K562 (cell line): Measurements from ENCODE around the gene WFDC9. TPM values are rescaled to one million over a fixed set of nuclear protein-coding genes. Genes with fewer than 3 reads are reported as not detected.

Experiments used
- ATAC-seq: fragments of 200-7000 bp; cut with Tn5 transposase; 3 replicates; pipeline ENCODE4 v1.9.1; 2020; ENCODE audit warnings: moderate library complexity
- BruUV-seq: library from RNA; stranded (reverse); fragments of 400-500 nt; replicated peaks from 2 replicates; lab custom pipeline; 2021; lab: Mats Ljungman, UMichigan
- CTCF ChIA-PET: fragments of 300-600 bp; formaldehyde crosslinking; extraction: SDS; loops from one replicate; lab custom pipeline; 2021; ENCODE audit warnings: low intra/inter-chr PET ratio; lab: Yijun Ruan, JAX
- POLR2A ChIA-PET: fragments of 300-600, 350-650 bp; sonication (Branson Sonifier 250); formaldehyde crosslinking; extraction: SDS; loops from one replicate; lab custom pipeline; 2021; ENCODE audit warnings: antibody characterized with exemption, inconsistent platforms; lab: Yijun Ruan, JAX
- DNase-seq, 4 experiments: peaks; one replicate each; pipeline versions ENCODE4 v3.0.0 to v3.0.0-alpha.2; 2011 to 2018; ENCODE audit warnings: low spot score in 3 of 4, mixed read lengths in 3 of 4; ENCODE audit errors: extremely low read depth in 1 of 4
- FAIRE-seq: peaks from 2 replicates; lab custom pipeline; 2011; peaks lifted over from hg19 to GRCh38; lab: Jason Lieb, UNC
- H2AFZ ChIP-seq: 2 replicates; pipeline ENCODE4 v1.6.0; 2011; ENCODE audit warnings: low read depth, low read length, control low read depth, inconsistent platforms
- H3K27ac ChIP-seq: fragments of 200-600 bp; 3 replicates; pipeline ENCODE4 v1.8.0; 2011; ENCODE audit warnings: low read depth, mild to moderate bottlenecking, control low read depth, inconsistent platforms, low read length, moderate library complexity, mixed read lengths; ENCODE audit errors: extremely low read depth
- H3K27me3 ChIP-seq, 2 experiments: fragments of 300-600 bp in 1 of 2; 2 replicates in 1 of 2; 3 replicates in 1 of 2; pipeline versions ENCODE4 v1.6.0 to v1.8.0; 2011; ENCODE audit warnings: inconsistent platforms in 2 of 2, low read length in 2 of 2, mild to moderate bottlenecking in 1 of 2, mixed read lengths in 1 of 2, moderate library complexity in 1 of 2; ENCODE audit not compliant: control insufficient read depth in 2 of 2, insufficient read depth in 2 of 2
- H3K36me3 ChIP-seq: fragments of 300-600 bp; 3 replicates; pipeline ENCODE4 v1.8.0; 2011; ENCODE audit warnings: mild to moderate bottlenecking, low read length, inconsistent platforms; ENCODE audit not compliant: control insufficient read depth, insufficient read depth
- H3K4me1 ChIP-seq, 2 experiments: fragments of 200-600 bp in 1 of 2; replicated peaks in 1 of 2; 2 replicates in 1 of 2; 3 replicates in 1 of 2; pipeline versions ENCODE4 v1.5.1 to v1.8.0; 2011; ENCODE audit warnings: inconsistent platforms in 2 of 2, low read length in 2 of 2, mild to moderate bottlenecking in 1 of 2, mixed read lengths in 1 of 2, moderate library complexity in 1 of 2; ENCODE audit not compliant: control insufficient read depth in 2 of 2, insufficient read depth in 2 of 2
- H3K4me2 ChIP-seq: 2 replicates; pipeline ENCODE4 v1.6.1; 2011; ENCODE audit warnings: low read length, control low read depth, inconsistent platforms, mixed read lengths; ENCODE audit not compliant: insufficient read depth
- H3K4me3 ChIP-seq: fragments of 200-600 bp; sonication (generic), shearing (Covaris generic); 2 replicates; pipeline ENCODE4 v1.5.1; 2016; ENCODE audit warnings: control low read depth, inconsistent platforms
- H3K79me2 ChIP-seq: fragments of 200-600 bp; 3 replicates; pipeline ENCODE4 v1.8.0; 2011; ENCODE audit warnings: low read length, inconsistent platforms; ENCODE audit not compliant: control insufficient read depth, insufficient read depth
- H3K9ac ChIP-seq, 2 experiments: 2 replicates each; pipeline versions ENCODE4 v1.6.0 to v1.6.1; 2011; ENCODE audit warnings: low read depth in 2 of 2, low read length in 2 of 2, control low read depth in 1 of 2, inconsistent platforms in 1 of 2, mild to moderate bottlenecking in 1 of 2, mixed read lengths in 1 of 2; ENCODE audit not compliant: insufficient read depth in 1 of 2
- H3K9me1 ChIP-seq: one replicate; pipeline ENCODE4 v1.6.0; 2011; ENCODE audit warnings: inconsistent platforms, mild to moderate bottlenecking, low read length, moderate library complexity; ENCODE audit not compliant: control insufficient read depth, insufficient read depth
- H3K9me3 ChIP-seq: replicated peaks from 2 replicates; pipeline ENCODE4 v1.5.1; 2011; ENCODE audit warnings: low read depth, low read length, inconsistent platforms; ENCODE audit not compliant: control insufficient read depth, insufficient read depth
- H4K20me1 ChIP-seq: replicated peaks from 2 replicates; pipeline ENCODE4 v1.6.1; 2011; ENCODE audit warnings: low read length, inconsistent platforms, mixed read lengths; ENCODE audit not compliant: control insufficient read depth, insufficient read depth
- FOXK1 ChIP-seq: sonication (generic); formaldehyde crosslinking; IDR thresholded peaks from 2 replicates; pipeline ENCODE4 v1.8.0; 2022; ENCODE audit warnings: missing genetic modification reagents, mild to moderate bottlenecking, borderline replicate concordance
- MAFG ChIP-seq: fragments of 450-650 bp; conservative IDR thresholded peaks from 2 replicates; pipeline ENCODE4 v1.6.1; 2016; ENCODE audit warnings: missing genetic modification characterization, missing compliant biosample characterization
- MED1 ChIP-seq: sonication (generic); formaldehyde crosslinking; IDR thresholded peaks from 2 replicates; pipeline ENCODE4 v1.8.1; 2023; ENCODE audit warnings: missing genetic modification reagents, borderline replicate concordance
- NCOA6 ChIP-seq: fragments of 450-650 bp; IDR thresholded peaks from 2 replicates; pipeline ENCODE4 v1.6.1; 2017; ENCODE audit warnings: mild to moderate bottlenecking
- NR3C1 ChIP-seq: sonication (generic); formaldehyde crosslinking; IDR thresholded peaks from 2 replicates; pipeline ENCODE4 v1.8.1; 2022; ENCODE audit warnings: missing genetic modification reagents
- ZNF655 ChIP-seq: fragments of 250-450 bp; sonication (Bioruptor Pico); IDR thresholded peaks from 2 replicates; pipeline ENCODE4 v1.5.0; 2021
- WGBS: fragments of 100-300 bp; shearing (Covaris generic); methylation state at CpG from one replicate; pipeline ENCODE4 v1.1.6; 2016; ENCODE audit warnings: low coverage, mixed read lengths; ENCODE audit not compliant: insufficient coverage; ENCODE audit errors: missing lambda C conversion rate; 5-methylcytosine and 5-hydroxymethylcytosine counted together
- in situ Hi-C: fragments of 300-500 bp; cut with MboI; formaldehyde crosslinking; loops from 4 replicates; pipeline ENCODE4 v1.15.0; 2018; ENCODE audit warnings: inconsistent platforms, mixed read lengths
- intact Hi-C: fragments of 100-400 bp; cut with micrococcal nuclease; formaldehyde crosslinking; loops from 2 replicates; pipeline ENCODE4 v1.14.2; 2022
- polyA plus RNA-seq, 8 experiments: library from polyadenylated mRNA; depleted of rRNA in 4 of 8; stranded (reverse) in 5 of 8; unstranded in 3 of 8; fragments of >200 nt; fragmentation: Nextera tagmentation in 2 of 8; fragmentation: Illumina TruSeq in 1 of 8; extraction: Ambion mirVana in 2 of 8; extraction: Trizol in 1 of 8; gene quantifications; 2 replicates each; pipeline versions ENCODE4 v1.2.1 to v1.2.3, GENCODE V29; 2011 to 2014; ENCODE audit warnings: inconsistent platforms in 1 of 8, missing spikeins in 1 of 8
- total RNA-seq, 7 experiments: library from RNA; depleted of rRNA in 6 of 7; stranded (reverse); fragments of >200 nt in 6 of 7; fragmentation: Illumina TruSeq in 2 of 7; extraction: Trizol in 2 of 7; gene quantifications; 2 replicates each; pipeline versions ENCODE4 v1.2.1 to v1.2.3, GENCODE V29; 2011 to 2021; ENCODE audit warnings: low replicate concordance in 1 of 7
- TF ChIP-seq, protein P1 (sequence below): IDR thresholded peaks from 2 replicates; pipeline ENCODE4 v1.6.1; 2011; ENCODE audit warnings: borderline replicate concordance, low read depth, mild to moderate bottlenecking, moderate library complexity, low read length; ENCODE audit not compliant: insufficient read depth, poor library complexity, severe bottlenecking
- TF ChIP-seq, protein P2 (sequence below): fragments of 200-400 bp; formaldehyde crosslinking; IDR thresholded peaks from 2 replicates; pipeline ENCODE4 v1.6.1; 2017; ENCODE audit warnings: mild to moderate bottlenecking, low read depth, low read length, moderate library complexity
- TF ChIP-seq, protein P3 (sequence below): sonication (generic); formaldehyde crosslinking; IDR thresholded peaks from 2 replicates; pipeline ENCODE4 v1.8.1; 2023; ENCODE audit warnings: missing genetic modification reagents, mild to moderate bottlenecking, borderline replicate concordance

The WFDC9 gene
- total and polyA plus RNA-seq, 9 of the 15 experiments (the other 6 are each of a cell fraction or from before 2014, with no cell fraction given), result not detected

DNA sequence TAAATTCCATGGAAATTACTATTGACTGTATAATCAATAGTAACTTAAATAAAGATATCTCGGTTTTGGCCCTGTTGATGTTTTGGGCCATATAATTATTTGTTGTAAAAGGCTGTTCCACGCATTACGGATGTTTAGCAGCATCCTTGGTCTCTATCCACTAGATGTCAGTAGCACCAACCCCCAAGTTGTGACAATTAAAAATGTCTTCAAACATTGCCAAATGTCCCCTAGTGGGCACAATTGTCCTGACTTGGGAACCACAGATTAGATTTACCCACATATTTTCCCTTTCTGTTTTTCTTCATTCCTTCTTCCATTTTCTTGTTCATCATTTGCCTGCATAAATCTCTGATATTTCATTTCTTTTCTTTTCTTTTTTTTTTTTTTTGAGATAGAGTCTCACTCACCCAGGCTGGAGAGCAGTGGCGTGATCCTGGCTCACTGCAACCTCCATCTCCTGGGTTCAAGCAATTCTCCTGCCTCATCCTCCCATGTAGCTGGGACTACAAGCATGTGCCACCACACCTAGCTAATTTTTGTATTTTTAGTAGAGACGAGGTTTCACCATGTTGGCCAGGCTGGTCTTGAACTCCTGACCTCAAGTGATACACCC lies 38.4 kb downstream of the WFDC9 start:
- H3K4me2 ChIP-seq, result no peak overlapping the region
- no TSS peak for BruUV-seq
- no peaks in the 10 kb centered on the region for H3K9me3 ChIP-seq
- ATAC-seq (peak; percentile 92), DNase-seq (peak; percentile 19 to 71 (median 40)), FAIRE-seq (peak; percentile 94)
- no peaks in the 10 kb centered on the region for H3K9me1 ChIP-seq
- intact Hi-C loops (loop anchor here (1.0 kb wide), 1 partner anchor 179 kb away; no protein-coding TSS in a partner anchor), in situ Hi-C loops (no loop called here)
- 1% methylated on average over 4 of the region's 5 CpGs for WGBS
- no peak overlapping the region for H2AFZ ChIP-seq
- CTCF ChIA-PET, result interaction anchor here (0.6 to 3.5 kb wide), 5 partner anchors 102 to 183 kb away, joined by 3 to 29 read pairs (median 3); no protein-coding TSS in a partner anchor
- POLR2A ChIA-PET, result no interaction called here
- H3K4me1 ChIP-seq, result no peaks in the 10 kb centered on the region
- peaks cover 0 to 3% of the 10 kb centered on the region in 2 experiments; a peak in 1 of 5 replicates for H3K27me3 ChIP-seq
- no peaks in the 10 kb centered on the region for H3K36me3 ChIP-seq
- H3K4me3 ChIP-seq, result no peak overlapping the region
- no peaks in the 10 kb centered on the region for H3K79me2 ChIP-seq
- no peak overlapping the region for H3K27ac ChIP-seq
- no peak overlapping the region for H3K9ac ChIP-seq
- no peaks in the 10 kb centered on the region for H4K20me1 ChIP-seq
- TF ChIP-seq, protein P1, sequence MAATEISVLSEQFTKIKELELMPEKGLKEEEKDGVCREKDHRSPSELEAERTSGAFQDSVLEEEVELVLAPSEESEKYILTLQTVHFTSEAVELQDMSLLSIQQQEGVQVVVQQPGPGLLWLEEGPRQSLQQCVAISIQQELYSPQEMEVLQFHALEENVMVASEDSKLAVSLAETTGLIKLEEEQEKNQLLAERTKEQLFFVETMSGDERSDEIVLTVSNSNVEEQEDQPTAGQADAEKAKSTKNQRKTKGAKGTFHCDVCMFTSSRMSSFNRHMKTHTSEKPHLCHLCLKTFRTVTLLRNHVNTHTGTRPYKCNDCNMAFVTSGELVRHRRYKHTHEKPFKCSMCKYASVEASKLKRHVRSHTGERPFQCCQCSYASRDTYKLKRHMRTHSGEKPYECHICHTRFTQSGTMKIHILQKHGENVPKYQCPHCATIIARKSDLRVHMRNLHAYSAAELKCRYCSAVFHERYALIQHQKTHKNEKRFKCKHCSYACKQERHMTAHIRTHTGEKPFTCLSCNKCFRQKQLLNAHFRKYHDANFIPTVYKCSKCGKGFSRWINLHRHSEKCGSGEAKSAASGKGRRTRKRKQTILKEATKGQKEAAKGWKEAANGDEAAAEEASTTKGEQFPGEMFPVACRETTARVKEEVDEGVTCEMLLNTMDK, result peak; percentile 17
- TF ChIP-seq ZNF655 (no peak), MED1 (no peak), MAFG (tag) (no peak), NCOA6 (no peak), FOXK1 (CRISPR knock-in tag) (no peak), NR3C1 (CRISPR knock-in tag) (no peak)
- TF ChIP-seq, protein P2, sequence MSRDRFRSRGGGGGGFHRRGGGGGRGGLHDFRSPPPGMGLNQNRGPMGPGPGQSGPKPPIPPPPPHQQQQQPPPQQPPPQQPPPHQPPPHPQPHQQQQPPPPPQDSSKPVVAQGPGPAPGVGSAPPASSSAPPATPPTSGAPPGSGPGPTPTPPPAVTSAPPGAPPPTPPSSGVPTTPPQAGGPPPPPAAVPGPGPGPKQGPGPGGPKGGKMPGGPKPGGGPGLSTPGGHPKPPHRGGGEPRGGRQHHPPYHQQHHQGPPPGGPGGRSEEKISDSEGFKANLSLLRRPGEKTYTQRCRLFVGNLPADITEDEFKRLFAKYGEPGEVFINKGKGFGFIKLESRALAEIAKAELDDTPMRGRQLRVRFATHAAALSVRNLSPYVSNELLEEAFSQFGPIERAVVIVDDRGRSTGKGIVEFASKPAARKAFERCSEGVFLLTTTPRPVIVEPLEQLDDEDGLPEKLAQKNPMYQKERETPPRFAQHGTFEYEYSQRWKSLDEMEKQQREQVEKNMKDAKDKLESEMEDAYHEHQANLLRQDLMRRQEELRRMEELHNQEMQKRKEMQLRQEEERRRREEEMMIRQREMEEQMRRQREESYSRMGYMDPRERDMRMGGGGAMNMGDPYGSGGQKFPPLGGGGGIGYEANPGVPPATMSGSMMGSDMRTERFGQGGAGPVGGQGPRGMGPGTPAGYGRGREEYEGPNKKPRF, result no peak
- TF ChIP-seq, protein P3, sequence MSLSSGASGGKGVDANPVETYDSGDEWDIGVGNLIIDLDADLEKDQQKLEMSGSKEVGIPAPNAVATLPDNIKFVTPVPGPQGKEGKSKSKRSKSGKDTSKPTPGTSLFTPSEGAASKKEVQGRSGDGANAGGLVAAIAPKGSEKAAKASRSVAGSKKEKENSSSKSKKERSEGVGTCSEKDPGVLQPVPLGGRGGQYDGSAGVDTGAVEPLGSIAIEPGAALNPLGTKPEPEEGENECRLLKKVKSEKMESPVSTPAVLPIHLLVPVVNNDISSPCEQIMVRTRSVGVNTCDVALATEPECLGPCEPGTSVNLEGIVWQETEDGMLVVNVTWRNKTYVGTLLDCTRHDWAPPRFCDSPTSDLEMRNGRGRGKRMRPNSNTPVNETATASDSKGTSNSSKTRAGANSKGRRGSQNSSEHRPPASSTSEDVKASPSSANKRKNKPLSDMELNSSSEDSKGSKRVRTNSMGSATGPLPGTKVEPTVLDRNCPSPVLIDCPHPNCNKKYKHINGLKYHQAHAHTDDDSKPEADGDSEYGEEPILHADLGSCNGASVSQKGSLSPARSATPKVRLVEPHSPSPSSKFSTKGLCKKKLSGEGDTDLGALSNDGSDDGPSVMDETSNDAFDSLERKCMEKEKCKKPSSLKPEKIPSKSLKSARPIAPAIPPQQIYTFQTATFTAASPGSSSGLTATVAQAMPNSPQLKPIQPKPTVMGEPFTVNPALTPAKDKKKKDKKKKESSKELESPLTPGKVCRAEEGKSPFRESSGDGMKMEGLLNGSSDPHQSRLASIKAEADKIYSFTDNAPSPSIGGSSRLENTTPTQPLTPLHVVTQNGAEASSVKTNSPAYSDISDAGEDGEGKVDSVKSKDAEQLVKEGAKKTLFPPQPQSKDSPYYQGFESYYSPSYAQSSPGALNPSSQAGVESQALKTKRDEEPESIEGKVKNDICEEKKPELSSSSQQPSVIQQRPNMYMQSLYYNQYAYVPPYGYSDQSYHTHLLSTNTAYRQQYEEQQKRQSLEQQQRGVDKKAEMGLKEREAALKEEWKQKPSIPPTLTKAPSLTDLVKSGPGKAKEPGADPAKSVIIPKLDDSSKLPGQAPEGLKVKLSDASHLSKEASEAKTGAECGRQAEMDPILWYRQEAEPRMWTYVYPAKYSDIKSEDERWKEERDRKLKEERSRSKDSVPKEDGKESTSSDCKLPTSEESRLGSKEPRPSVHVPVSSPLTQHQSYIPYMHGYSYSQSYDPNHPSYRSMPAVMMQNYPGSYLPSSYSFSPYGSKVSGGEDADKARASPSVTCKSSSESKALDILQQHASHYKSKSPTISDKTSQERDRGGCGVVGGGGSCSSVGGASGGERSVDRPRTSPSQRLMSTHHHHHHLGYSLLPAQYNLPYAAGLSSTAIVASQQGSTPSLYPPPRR (CRISPR knock-in tag), result no peak
